Measurements from ENCODE around the gene TTC34. TPM values are rescaled to one million over a fixed set of nuclear protein-coding genes. Genes with fewer than 3 reads are reported as not detected.

TTC34 gene
- total and polyA plus RNA-seq, 7 donors = 0.01 to 0.15 (median 0.04) TPM

DNA sequence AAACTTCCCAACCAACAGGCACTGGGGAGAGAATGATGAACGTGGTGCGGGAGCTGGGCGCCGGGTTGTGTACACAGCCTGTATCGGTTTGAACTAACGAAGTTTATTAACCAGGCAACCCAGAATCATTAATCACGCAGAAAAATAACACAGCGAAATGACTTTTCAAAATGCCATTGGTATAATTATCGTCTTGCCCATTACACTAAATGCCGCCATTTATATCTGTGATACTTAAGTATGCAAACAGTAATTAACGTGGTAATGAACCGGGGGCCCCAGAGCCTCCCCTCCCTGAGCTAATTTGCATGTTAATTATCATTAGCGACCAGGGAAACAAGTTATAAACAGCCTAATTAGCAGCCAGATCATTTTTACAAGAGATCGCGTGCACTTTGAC is 5.1 kb upstream of the TTC34 start:
- H3K27ac ChIP-seq = no peak overlapping the region
- no peak for DNase-seq
- H3K4me1 ChIP-seq = no peaks in the 10 kb centered on the region
- ATAC-seq = no peak
- TF ChIP-seq, protein P1, sequence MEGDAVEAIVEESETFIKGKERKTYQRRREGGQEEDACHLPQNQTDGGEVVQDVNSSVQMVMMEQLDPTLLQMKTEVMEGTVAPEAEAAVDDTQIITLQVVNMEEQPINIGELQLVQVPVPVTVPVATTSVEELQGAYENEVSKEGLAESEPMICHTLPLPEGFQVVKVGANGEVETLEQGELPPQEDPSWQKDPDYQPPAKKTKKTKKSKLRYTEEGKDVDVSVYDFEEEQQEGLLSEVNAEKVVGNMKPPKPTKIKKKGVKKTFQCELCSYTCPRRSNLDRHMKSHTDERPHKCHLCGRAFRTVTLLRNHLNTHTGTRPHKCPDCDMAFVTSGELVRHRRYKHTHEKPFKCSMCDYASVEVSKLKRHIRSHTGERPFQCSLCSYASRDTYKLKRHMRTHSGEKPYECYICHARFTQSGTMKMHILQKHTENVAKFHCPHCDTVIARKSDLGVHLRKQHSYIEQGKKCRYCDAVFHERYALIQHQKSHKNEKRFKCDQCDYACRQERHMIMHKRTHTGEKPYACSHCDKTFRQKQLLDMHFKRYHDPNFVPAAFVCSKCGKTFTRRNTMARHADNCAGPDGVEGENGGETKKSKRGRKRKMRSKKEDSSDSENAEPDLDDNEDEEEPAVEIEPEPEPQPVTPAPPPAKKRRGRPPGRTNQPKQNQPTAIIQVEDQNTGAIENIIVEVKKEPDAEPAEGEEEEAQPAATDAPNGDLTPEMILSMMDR (IDR thresholded peaks at IDR 0.05) = no peak
- H3K4me3 ChIP-seq = no peak overlapping the region
- intact Hi-C loops (cut with DNase I) = no loop called here
- WGBS, 3 donors = 57 to 68% (median 60%) methylated on average over 15 of the region's 15 CpGs
- no peaks in the 10 kb centered on the region for H3K36me3 ChIP-seq (ENCODE audit: insufficient read depth in 1 of 2, low read depth in 1 of 2)
- no peaks in the 10 kb centered on the region for H3K9me3 ChIP-seq
- peaks cover 0 to 34% (median 10%) of the 10 kb centered on the region in 3 donors for H3K27me3 ChIP-seq (ENCODE audit: insufficient read depth in 3 of 3, low read length in 2 of 3)

DNA sequence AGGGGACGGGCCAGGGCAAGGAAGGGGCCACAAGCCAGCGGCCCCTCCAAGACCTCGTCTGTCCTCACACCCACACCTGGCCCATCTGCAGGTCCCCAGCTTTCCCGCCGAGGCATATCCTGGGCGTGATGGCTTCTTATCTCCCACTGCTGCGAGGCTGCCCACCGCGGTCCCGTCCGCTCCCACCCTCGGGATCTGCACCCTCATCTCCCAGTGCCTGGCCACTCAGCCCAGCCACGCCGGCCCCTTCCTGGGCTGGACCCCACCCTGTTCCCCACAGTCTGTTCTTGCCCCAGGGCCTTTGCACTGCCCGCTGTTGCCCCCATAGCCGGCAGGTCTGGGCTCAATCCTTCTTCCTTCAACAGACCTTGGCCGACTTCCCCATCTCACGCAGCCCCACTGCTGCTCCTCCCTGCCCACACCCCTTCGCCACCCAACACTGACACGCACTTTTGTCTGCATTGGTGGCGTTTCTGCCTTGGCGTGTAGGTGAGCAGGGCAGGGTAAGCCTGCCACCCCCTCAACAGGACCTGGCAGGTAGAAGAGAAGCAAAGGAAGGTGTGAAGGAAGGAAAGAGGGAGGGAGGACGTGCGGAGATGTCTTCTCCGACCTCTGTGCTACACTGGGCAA is 4.4 kb upstream of the TTC34 start:
- ATAC-seq (no peak), DNase-seq (peak; percentile 11 to 51)
- WGBS, 3 donors = 77 to 83% (median 79%) methylated on average over 24 to 25 of the region's 25 CpGs
- Histone ChIP-seq H3K36me3 (ENCODE audit: insufficient read depth in 1 of 2, low read depth in 1 of 2) (no peaks in the 10 kb centered on the region), H3K27ac (no peak overlapping the region), H3K4me3 (no peak overlapping the region), H3K4me1 (no peaks in the 10 kb centered on the region), H3K9me3 (no peaks in the 10 kb centered on the region), H3K27me3 (ENCODE audit: insufficient read depth in 3 of 3, low read length in 2 of 3) (peaks cover 0 to 39% (median 10%) of the 10 kb centered on the region in 3 donors)
- intact Hi-C loops (cut with DNase I) = no loop called here
- TF ChIP-seq, protein P1 (IDR thresholded peaks at IDR 0.05) = no peak

DNA sequence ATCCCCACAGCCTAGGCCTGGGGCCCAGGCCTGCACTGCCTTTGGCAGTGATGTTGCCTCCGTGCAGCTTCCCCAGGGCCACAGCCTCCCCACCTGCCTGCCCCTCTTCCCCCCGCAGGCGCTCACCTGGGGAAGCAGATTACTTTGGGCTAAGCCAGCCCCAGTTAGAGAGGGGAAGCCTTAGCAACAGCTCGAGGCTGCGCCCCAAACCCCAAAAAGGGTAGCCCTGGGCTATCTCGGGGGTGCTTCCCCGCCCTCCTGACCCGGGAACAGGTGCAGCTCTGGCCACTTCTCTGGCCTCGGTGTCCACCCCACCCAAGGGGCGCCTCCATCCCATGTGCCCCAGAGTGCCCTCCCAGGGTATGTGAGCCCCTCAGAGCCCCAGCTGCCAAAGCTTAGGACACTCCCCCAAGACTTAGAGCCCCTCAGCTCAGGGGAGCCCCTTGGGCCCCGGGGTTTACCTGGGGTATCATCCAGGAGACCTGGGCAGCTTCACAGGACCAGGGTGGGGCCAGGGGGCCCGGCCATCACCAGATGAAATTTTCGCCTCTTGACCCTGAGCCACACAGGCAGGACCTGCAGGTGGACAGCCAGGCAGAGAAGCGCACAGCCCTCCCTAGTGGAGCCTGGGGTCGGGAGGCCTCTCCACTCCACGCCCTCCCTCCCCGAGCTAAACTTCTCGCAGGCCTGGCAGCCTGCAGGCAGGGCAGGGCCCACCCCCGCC is 3.3 kb upstream of the TTC34 start:
- WGBS, 3 donors = 61 to 65% (median 64%) methylated on average over 17 to 19 of the region's 19 CpGs
- Histone ChIP-seq H3K4me1 (no peaks in the 10 kb centered on the region), H3K4me3 (no peak overlapping the region), H3K36me3 (ENCODE audit: insufficient read depth in 1 of 2, low read depth in 1 of 2) (no peaks in the 10 kb centered on the region), H3K27me3 (ENCODE audit: insufficient read depth in 3 of 3, low read length in 2 of 3) (peaks cover 0 to 40% (median 10%) of the 10 kb centered on the region in 3 donors), H3K9me3 (no peaks in the 10 kb centered on the region), H3K27ac (no peak overlapping the region)
- intact Hi-C loops (cut with DNase I) = no loop called here
- TF ChIP-seq, protein P1 (IDR thresholded peaks at IDR 0.05) = no peak
- DNase-seq (peak; percentile 6 to 45), ATAC-seq (no peak)

- Histone ChIP-seq H3K9me3 (no peaks in the 10 kb centered on the region), H3K27me3 (ENCODE audit: insufficient read depth in 3 of 3, low read length in 2 of 3) (peaks cover 0 to 43% (median 11%) of the 10 kb centered on the region in 3 donors), H3K4me1 (no peaks in the 10 kb centered on the region), H3K27ac (no peak overlapping the region), H3K36me3 (ENCODE audit: insufficient read depth in 1 of 2, low read depth in 1 of 2) (no peaks in the 10 kb centered on the region), H3K4me3 (no peak overlapping the region)
- peak in 1 of 2 donors; percentile 34 for DNase-seq
- TF ChIP-seq, protein P1 (IDR thresholded peaks at IDR 0.05) = no peak
- WGBS, 3 donors = 45 to 49% (median 46%) methylated on average over 19 of the region's 19 CpGs
- ATAC-seq = no peak
- intact Hi-C loops (cut with DNase I) = no loop called here
Observed at GRCh38 chr1:2803931-2804627, 2.6 kb upstream of the TTC34 start.
